NCI-H1092 treated with DMSO at 0.1 percent for 48 hours (cell line): Measurements from ENCODE around the gene TSPY10.
"Not testable (repeated sequence)": the region's sequence is repeated elsewhere in the genome, so short reads cannot be mapped to it uniquely, and the experiment has no call there.

ENCODE experiments used
- DNase-seq: peaks from one replicate; lab custom pipeline; 2025; lab: John Stamatoyannopoulos, UW

TSPY10 gene, protein sequence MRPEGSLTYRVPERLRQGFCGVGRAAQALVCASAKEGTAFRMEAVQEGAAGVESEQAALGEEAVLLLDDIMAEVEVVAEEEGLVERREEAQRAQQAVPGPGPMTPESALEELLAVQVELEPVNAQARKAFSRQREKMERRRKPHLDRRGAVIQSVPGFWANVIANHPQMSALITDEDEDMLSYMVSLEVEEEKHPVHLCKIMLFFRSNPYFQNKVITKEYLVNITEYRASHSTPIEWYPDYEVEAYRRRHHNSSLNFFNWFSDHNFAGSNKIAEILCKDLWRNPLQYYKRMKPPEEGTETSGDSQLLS

DNA sequence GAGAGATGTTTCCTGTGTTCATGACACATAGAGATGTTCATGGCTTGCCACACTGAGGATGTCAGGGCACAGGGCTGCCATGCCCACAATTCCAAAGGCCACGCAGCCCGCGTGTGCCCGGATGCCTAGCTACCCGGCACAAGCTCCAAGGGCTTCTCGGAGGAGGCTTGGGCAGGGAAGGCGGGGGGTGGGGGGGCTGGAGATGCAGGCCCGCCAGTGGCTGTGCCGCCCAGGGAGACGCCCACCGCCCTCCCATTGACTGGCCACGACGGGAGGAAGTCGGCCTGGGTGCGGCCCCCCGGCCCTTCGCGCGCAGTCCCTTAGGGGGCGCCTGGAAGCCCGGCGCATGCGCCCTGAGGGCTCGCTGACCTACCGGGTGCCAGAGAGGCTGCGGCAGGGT, at the start of gene TSPY10:
TSPY10 (plus strand) TSS at position 301 of the 400 bp plus-strand sequence; CDS start at position 347, 46 bp downstream.
- not testable (repeated sequence) for DNase-seq

DNA sequence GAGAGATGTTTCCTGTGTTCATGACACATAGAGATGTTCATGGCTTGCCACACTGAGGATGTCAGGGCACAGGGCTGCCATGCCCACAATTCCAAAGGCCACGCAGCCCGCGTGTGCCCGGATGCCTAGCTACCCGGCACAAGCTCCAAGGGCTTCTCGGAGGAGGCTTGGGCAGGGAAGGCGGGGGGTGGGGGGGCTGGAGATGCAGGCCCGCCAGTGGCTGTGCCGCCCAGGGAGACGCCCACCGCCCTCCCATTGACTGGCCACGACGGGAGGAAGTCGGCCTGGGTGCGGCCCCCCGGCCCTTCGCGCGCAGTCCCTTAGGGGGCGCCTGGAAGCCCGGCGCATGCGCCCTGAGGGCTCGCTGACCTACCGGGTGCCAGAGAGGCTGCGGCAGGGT, 40.7 kb upstream of the TSPY10 start, which contains the start of gene TSPY9:
TSPY9 (plus strand) TSS at position 301 of the 400 bp plus-strand sequence; CDS start at position 347, 46 bp downstream.
- not testable (repeated sequence) for DNase-seq

DNA sequence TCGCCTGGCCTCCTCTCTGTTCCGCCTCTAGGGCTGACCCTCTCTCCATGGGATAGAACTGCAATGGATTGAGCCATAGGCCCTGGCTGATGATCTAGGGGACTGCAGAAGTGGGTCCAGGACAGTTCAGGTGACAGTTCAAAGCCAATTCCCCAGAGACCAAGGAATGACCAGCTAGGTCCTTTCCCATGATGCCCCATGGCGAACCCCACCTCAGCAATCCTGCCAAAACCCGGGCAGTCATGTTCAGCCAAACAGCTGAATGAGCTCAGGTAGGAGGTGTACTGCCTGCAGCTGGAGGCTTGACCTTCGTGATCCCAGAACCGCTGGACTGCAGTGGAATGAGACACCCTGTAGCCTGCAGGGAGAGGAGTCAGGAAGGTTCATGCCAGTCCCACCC, 23.3 kb upstream of the TSPY10 start:
- DNase-seq = not testable (repeated sequence)

DNA sequence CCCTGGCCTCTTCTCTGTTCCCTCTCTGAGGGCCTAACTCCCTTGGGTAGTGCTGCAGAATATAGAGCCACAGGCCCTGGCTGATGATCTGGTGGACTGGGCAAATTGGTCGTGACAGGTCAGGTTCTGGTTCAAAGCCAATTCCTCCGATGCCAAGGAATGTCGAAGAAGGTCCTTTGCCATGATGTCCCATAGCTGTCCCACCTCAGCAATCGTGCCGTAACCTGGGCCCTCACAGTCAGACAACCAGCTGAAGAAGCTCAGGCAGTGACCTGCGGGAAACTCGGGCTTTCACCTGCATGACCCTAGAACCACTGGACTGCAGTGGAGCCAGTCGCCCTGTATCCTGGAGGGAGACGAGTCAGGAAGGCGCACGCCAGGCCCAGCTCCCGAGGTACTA, 11.4 kb upstream of the TSPY10 start:
- DNase-seq = not testable (repeated sequence)
